Renal cortex interstitium (tissue), 11 donors: ENCODE results near the gene NEK5. TPM values are rescaled to one million over a fixed set of nuclear protein-coding genes. Genes with fewer than 3 reads are reported as not detected.

Experiments
- DNase-seq, 11 donors: peaks; one replicate each; pipeline ENCODE4 v3.0.0-alpha.2; 2013; ENCODE audit warnings: low read depth in 9 of 11, low spot score in 4 of 11; ENCODE audit errors: extremely low read depth in 1 of 11
- polyA plus RNA-seq, 3 donors: library from polyadenylated mRNA; unstranded; fragments of 120-200 nt; gene quantifications; one replicate each; pipeline ENCODE4 v1.2.1, GENCODE V29; 2013; ENCODE audit not compliant: insufficient read length in 3 of 3

The NEK5 gene
- polyA plus RNA-seq, 3 donors = 3.0 to 6.4 (median 4.3) TPM

DNA sequence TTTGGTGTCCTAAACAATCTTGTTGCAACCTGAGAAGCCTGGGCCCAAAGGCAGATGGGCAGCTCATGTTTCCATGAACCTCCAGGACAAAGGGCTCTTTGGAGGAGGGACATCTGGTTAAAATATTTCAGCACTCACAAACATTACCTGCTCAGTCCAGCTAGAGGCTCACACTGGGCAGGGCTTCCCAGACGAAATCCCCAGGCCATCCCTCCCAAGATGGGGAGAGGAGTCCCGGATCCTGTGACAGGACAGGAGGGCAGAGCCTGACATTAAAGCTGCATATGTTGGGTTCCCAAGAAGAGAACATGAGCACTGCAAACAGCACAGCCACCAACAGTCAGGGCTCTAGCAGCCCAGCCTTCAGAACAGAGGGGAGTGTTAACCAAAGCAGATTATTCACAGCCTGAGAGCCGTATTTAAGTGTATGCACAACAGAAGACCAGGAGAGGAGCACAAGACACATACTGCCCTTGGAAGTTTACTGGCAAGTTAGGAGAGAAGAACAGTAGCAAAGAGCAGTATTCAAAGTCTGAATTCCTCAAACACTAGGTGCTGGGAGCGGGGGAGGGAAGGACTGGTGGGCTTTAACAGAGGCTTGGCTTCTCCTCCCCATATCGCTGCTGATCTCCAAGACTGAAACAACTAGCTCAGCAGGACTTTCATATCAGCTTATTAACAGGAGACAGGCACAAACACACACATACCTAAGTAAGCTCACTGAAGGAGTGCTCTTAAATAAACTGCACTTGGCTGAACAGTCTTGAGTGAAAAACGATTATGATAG is 130.0 kb downstream of the NEK5 start:
- no peak for DNase-seq

GRCh38 chr13:51997641-51998330 is 131.1 kb downstream of the NEK5 start:
- DNase-seq = no peak

- no peak for DNase-seq
Observed at GRCh38 chr13:51997186-51997585, 131.7 kb downstream of the NEK5 start.

DNA sequence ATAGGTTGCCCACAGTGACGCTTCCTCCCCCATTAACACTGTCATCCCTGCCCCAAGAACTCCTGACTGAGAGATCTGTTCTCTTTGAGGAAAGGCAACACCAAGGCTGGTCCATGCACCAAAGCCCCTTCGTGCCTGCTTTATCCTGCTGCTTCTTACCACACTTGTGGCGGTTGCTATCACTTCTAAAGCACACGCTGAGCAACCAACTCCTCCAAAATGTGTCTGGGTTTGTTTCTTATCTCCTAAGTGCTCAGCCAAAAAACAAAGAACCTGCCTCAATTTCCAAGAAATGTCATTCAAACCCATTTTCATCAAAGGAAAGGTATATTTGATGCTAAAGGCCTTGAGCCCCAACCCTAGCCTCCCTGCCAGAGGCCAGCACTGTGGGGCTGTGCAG is 132.2 kb downstream of the NEK5 start:
- no peak for DNase-seq

GRCh38 chr13:51995677-51996551 is 133.0 kb downstream of the NEK5 start:
- no peak for DNase-seq

DNA sequence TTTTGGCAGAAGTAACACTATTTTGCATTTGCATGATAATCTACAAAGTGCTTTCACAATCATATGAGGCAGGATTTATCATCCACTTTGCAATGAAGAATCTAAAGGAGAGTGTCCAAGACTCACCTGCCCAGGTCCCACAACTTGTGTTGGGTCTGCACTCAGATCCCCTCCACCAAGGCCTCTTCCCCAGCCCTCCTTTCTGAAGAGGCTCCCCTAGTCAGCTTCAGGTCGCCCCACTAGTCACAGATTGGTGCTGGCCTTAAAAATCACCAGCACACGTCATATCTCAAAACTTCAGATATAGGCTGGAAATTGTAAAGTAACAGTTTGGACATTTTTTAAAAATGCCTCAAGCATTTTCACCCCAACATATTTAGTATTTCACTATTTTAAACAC is 135.2 kb downstream of the NEK5 start:
- DNase-seq = no peak

DNA sequence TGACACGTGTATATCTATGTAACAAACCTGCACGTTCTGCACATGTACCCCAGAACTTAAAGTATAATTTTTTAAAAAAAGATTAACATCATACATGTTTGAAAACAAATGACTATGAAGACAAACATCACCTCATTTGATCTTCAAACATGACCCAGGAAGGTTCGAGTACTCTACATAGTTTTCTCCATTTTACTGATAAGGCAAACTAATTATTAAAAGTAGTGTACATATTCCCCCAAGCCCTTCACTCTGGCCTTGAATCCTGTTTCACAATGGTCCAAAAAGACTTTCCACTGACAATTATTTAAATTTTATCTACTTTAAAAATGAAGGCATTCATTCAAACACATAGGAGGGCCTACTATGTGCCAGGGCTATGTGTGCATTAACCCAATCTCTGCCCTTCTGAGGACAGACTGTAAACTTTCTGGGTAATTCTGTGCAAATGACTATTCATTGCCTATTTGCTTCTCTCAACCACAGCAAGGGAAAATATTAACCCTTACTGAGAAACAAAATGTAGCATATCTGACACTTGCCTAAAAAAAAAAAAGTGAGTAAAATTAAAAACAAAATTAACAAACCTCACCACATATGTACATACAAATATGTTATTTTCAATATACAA is 139.8 kb downstream of the NEK5 start:
- no peak for DNase-seq

Other genes with a start within 250 kb of the NEK5 start
- gene ATP7B, start 117.6 kb downstream of the NEK5 start, polyA plus RNA-seq = 10 to 100 TPM; 17.7 to 19.0 (median 18.3) TPM
- gene ALG11, start 116.7 kb downstream of the NEK5 start, polyA plus RNA-seq = 10 to 100 TPM; 28.8 to 36.8 (median 32.6) TPM
- 10 to 100 TPM; 32.1 to 37.4 (median 36.6) TPM for gene UTP14C, start 104.4 kb downstream of the NEK5 start, polyA plus RNA-seq
- gene NEK3, start 30.5 kb upstream of the NEK5 start, polyA plus RNA-seq = 10 to 100 TPM; 29.1 to 40.3 (median 37.3) TPM